ENCODE measurements around the gene LPAR4. TPM values are rescaled to one million over a fixed set of nuclear protein-coding genes. Genes with fewer than 3 reads are reported as not detected.

The LPAR4 gene, protein sequence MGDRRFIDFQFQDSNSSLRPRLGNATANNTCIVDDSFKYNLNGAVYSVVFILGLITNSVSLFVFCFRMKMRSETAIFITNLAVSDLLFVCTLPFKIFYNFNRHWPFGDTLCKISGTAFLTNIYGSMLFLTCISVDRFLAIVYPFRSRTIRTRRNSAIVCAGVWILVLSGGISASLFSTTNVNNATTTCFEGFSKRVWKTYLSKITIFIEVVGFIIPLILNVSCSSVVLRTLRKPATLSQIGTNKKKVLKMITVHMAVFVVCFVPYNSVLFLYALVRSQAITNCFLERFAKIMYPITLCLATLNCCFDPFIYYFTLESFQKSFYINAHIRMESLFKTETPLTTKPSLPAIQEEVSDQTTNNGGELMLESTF
- total RNA-seq: 0.30 and 0.33 TPM in 2 replicates

DNA sequence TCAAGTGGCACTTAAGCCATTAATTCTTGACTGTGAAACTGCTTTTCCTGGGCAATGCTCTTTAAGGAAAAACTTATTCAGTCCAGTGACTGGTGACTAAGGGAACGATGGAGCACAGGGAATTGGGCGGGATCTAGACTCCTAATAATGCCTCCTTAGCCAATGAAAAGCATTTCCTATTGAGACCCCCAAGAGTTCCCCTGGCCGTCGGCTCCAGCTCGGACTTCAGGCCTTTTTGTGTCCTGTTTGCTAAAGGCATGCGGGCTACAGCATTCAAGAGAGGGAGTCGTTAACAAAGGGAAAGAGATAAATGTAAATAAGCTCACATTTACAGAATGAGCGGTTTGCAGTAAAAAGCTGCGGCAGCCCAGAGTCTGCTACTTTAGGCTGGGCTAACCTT is at the start of gene LPAR4:
TSS of gene LPAR4 (plus strand) at position 232 of the 400 bp plus-strand sequence. CDS start 7,150 bp downstream, outside the sequence.

Other genes with a start within 250 kb of the LPAR4 start
- 0.20 TPM in 2 replicates for gene RTL3, start 88.4 kb upstream of the LPAR4 start, total RNA-seq
- gene P2RY10, start 197.7 kb downstream of the LPAR4 start, total RNA-seq: not detected in 2 replicates